ENCODE data around the gene IDS.
"Not testable (repeated sequence)": the region's sequence is repeated elsewhere in the genome, so short reads cannot be mapped to it uniquely, and the experiment has no call there.

IDS gene

GRCh38 chrX:149504915-149505651 lies at the start of gene IDS:
IDS (minus strand) TSS chrX:149505306; CDS start chrX:149505137, 169 bp downstream.
- peak; percentile 96 for DNase-seq

- not testable (repeated sequence) for DNase-seq
These were observed 46.8 kb upstream of the IDS start for GRCh38 chrX:149551939-149552248.

- DNase-seq: not testable (repeated sequence)
These were observed 46.3 kb upstream of the IDS start for GRCh38 chrX:149551245-149551938.

- not testable (repeated sequence) for DNase-seq
These were observed 45.3 kb upstream of the IDS start for GRCh38 chrX:149550454-149550853.

GRCh38 chrX:149549701-149550100 lies 44.6 kb upstream of the IDS start, which contains the start of gene HSFX3:
HSFX3 (minus strand) TSS chrX:149549924; CDS start chrX:149549852, 72 bp downstream.
- DNase-seq: not testable (repeated sequence)

GRCh38 chrX:149547782-149548181 lies 42.7 kb upstream of the IDS start:
- DNase-seq: not testable (repeated sequence)

GRCh38 chrX:149546962-149547361 lies 41.9 kb upstream of the IDS start:
- not testable (repeated sequence) for DNase-seq

- not testable (repeated sequence) for DNase-seq
These were observed 40.7 kb upstream of the IDS start for GRCh38 chrX:149545545-149546543.

GRCh38 chrX:149541521-149542047 lies 36.5 kb upstream of the IDS start:
- DNase-seq: no peak

GRCh38 chrX:149540621-149541520 lies 35.8 kb upstream of the IDS start, which contains the start of gene EOLA1:
EOLA1 (plus strand) TSS chrX:149541012; CDS start chrX:149545631, 4,619 bp downstream.
- peak; percentile 98 for DNase-seq

- DNase-seq: peak; percentile 97
These were observed 35.1 kb upstream of the IDS start for GRCh38 chrX:149540131-149540620.

- peak; percentile 96 for DNase-seq
These were observed 34.4 kb upstream of the IDS start for GRCh38 chrX:149539283-149540130.

- DNase-seq: not testable (repeated sequence)
These were observed 32.4 kb upstream of the IDS start for GRCh38 chrX:149537474-149537873.

GRCh38 chrX:149534926-149535602 lies 30.0 kb upstream of the IDS start:
- not testable (repeated sequence) for DNase-seq

GRCh38 chrX:149533999-149534398 lies 28.9 kb upstream of the IDS start:
- not testable (repeated sequence) for DNase-seq

GRCh38 chrX:149532868-149533267 lies 27.8 kb upstream of the IDS start:
- not testable (repeated sequence) for DNase-seq

GRCh38 chrX:149531599-149531998 lies 26.5 kb upstream of the IDS start:
- no peak for DNase-seq

- no peak for DNase-seq
These were observed 23.3 kb upstream of the IDS start for GRCh38 chrX:149528381-149528780.

GRCh38 chrX:149527705-149528104 lies 22.6 kb upstream of the IDS start:
- DNase-seq: peak; percentile 24
